Measurements from ENCODE around the gene ABCB6.
"Not testable (repeated sequence)": the region's sequence is repeated elsewhere in the genome, so short reads cannot be mapped to it uniquely, and the experiment has no call there.

Gene ABCB6

GRCh38 chr2:219218732-219219701, at the start of gene ABCB6:
Gene ABCB6, minus strand, starts transcription at chr2:219218958. Its CDS starts 285 bp downstream, at chr2:219218673.
- DNase-seq (ENCODE audit: low read depth in 3 of 3, low spot score in 1 of 3), result peak; percentile 57 to 81 (median 69)

GRCh38 chr2:219268294-219268693, 49.5 kb upstream of the ABCB6 start:
- DNase-seq (ENCODE audit: low read depth in 3 of 3, low spot score in 1 of 3), result no peak

- DNase-seq (ENCODE audit: low read depth in 3 of 3, low spot score in 1 of 3), result no peak
Observed at GRCh38 chr2:219266886-219267285, 48.1 kb upstream of the ABCB6 start.

GRCh38 chr2:219266232-219266631, 47.5 kb upstream of the ABCB6 start:
- no peak for DNase-seq (ENCODE audit: low read depth in 3 of 3, low spot score in 1 of 3)

GRCh38 chr2:219261024-219261855, 42.5 kb upstream of the ABCB6 start:
- DNase-seq (ENCODE audit: low read depth in 3 of 3, low spot score in 1 of 3), result no peak

GRCh38 chr2:219258942-219259341, 40.2 kb upstream of the ABCB6 start:
- DNase-seq (ENCODE audit: low read depth in 3 of 3, low spot score in 1 of 3), result not testable (repeated sequence)

GRCh38 chr2:219254590-219255201, 35.9 kb upstream of the ABCB6 start:
- DNase-seq (ENCODE audit: low read depth in 3 of 3, low spot score in 1 of 3), result peak in 2 of 3 donors; percentile 12 to 18

GRCh38 chr2:219253753-219254589, 35.2 kb upstream of the ABCB6 start, which contains the start of gene TUBA4A:
Gene TUBA4A, minus strand, starts transcription at chr2:219253918. Its CDS starts 60 bp downstream, at chr2:219253858.
- DNase-seq (ENCODE audit: low read depth in 3 of 3, low spot score in 1 of 3), result peak; percentile 81 to 89 (median 88)

- DNase-seq (ENCODE audit: low read depth in 3 of 3, low spot score in 1 of 3), result no peak
Observed at GRCh38 chr2:219252900-219253752, 34.4 kb upstream of the ABCB6 start, which contains the start of gene TUBA4B. Gene TUBA4B, plus strand, starts transcription at chr2:219253243. Its CDS starts 165 bp downstream, at chr2:219253408.

GRCh38 chr2:219252570-219252899, 33.8 kb upstream of the ABCB6 start:
- no peak for DNase-seq (ENCODE audit: low read depth in 3 of 3, low spot score in 1 of 3)

- no peak for DNase-seq (ENCODE audit: low read depth in 3 of 3, low spot score in 1 of 3)
Observed at GRCh38 chr2:219252084-219252483, 33.3 kb upstream of the ABCB6 start.

GRCh38 chr2:219251656-219252055, 32.9 kb upstream of the ABCB6 start:
- DNase-seq (ENCODE audit: low read depth in 3 of 3, low spot score in 1 of 3), result no peak

- DNase-seq (ENCODE audit: low read depth in 3 of 3, low spot score in 1 of 3), result no peak
Observed at GRCh38 chr2:219250049-219250781, 31.5 kb upstream of the ABCB6 start.

- peak in 1 of 3 donors; percentile 24 for DNase-seq (ENCODE audit: low read depth in 3 of 3, low spot score in 1 of 3)
Observed at GRCh38 chr2:219249203-219249980, 30.6 kb upstream of the ABCB6 start.

GRCh38 chr2:219248845-219249202, 30.1 kb upstream of the ABCB6 start:
- no peak for DNase-seq (ENCODE audit: low read depth in 3 of 3, low spot score in 1 of 3)

GRCh38 chr2:219247678-219248642, 29.2 kb upstream of the ABCB6 start:
- peak in 1 of 3 donors; percentile 33 for DNase-seq (ENCODE audit: low read depth in 3 of 3, low spot score in 1 of 3)

GRCh38 chr2:219246559-219246958, 27.8 kb upstream of the ABCB6 start:
- no peak for DNase-seq (ENCODE audit: low read depth in 3 of 3, low spot score in 1 of 3)
